ENCODE results near the gene SRSF10. TPM values are rescaled to one million over a fixed set of nuclear protein-coding genes. Genes with fewer than 3 reads are reported as not detected.

The SRSF10 gene
- total and polyA plus RNA-seq, 9 of the 15 experiments (the other 6 are each of a cell fraction or from before 2014, with no cell fraction given): 154 to 264 (median 205) TPM

DNA sequence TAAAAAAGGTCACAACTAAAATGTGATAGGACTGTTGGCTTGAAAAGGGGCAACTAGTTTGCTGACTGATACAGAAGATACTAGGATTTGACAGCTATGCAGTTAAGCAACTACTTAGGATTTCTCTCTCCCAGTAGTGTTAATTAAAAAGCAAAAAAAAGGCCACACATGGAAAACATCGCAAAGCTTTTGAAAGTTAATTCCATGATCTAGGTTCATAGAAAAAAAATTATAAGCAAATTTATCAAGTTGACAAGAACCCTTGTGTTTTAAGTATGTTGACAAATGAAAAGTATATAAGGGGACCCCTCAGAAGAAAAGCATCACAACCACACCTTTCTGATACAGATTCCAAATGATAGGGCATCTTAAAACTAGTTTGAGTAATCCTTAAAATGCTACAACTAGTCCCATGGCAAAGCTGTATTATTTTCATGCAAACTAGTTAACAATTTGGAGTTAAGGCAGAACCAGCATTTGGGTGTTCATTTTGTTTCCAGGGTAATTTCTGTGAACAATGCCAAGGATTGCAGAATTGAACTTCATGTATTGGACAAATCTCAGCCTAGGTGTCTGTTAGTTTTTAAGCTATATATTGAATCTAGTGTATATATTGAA is 16.4 kb downstream of the SRSF10 start (continued):
- no peak for TF ChIP-seq DACH1 (IDR thresholded peaks at IDR 0.05; ENCODE audit: partially characterized antibody)
- TF ChIP-seq CHD7 (IDR thresholded peaks at IDR 0.05; ENCODE audit: low read depth, low read length): no peak
- no peak for TF ChIP-seq TCF3 (CRISPR knock-in tag; IDR thresholded peaks at IDR 0.05)
- no peak for TF ChIP-seq SMAD4 (CRISPR knock-in tag; conservative IDR thresholded peaks at IDR 0.05)
- TF ChIP-seq E4F1 (CRISPR knock-in tag; IDR thresholded peaks at IDR 0.05; ENCODE audit: borderline replicate concordance): no peak
- TF ChIP-seq ZNF165 (CRISPR knock-in tag; IDR thresholded peaks at IDR 0.05; ENCODE audit: borderline replicate concordance): no peak
- no peak for TF ChIP-seq CBFA2T2 (conservative IDR thresholded peaks at IDR 0.05)
- TF ChIP-seq GABPB2 (CRISPR knock-in tag; conservative IDR thresholded peaks at IDR 0.05): no peak
- no peak for TF ChIP-seq PHF8 (IDR thresholded peaks at IDR 0.05; ENCODE audit: borderline replicate concordance, low read length)
- TF ChIP-seq, protein P1, sequence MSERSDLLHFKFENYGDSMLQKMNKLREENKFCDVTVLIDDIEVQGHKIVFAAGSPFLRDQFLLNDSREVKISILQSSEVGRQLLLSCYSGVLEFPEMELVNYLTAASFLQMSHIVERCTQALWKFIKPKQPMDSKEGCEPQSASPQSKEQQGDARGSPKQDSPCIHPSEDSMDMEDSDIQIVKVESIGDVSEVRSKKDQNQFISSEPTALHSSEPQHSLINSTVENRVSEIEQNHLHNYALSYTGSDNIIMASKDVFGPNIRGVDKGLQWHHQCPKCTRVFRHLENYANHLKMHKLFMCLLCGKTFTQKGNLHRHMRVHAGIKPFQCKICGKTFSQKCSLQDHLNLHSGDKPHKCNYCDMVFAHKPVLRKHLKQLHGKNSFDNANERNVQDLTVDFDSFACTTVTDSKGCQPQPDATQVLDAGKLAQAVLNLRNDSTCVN (CRISPR knock-in tag; IDR thresholded peaks at IDR 0.05): 0 out of 2 replicates have a peak, but pooled peaks have one; percentile 16
- TF ChIP-seq TAF9B (IDR thresholded peaks at IDR 0.05; ENCODE audit: partially characterized antibody): no peak
- TF ChIP-seq ELF4 (CRISPR knock-in tag; IDR thresholded peaks at IDR 0.05): 0 out of 2 replicates have a peak, but pooled peaks have one; percentile 5
- peak; percentile 95; the same call in 1 of the 2 replicates for TF ChIP-seq POLR2AphosphoS2 (IDR thresholded peaks at IDR 0.05; ENCODE audit: low read length)
- TF ChIP-seq ZNF695 (CRISPR knock-in tag; IDR thresholded peaks at IDR 0.05): no peak

All from K562 (cell line).